GM18909 (cell line): ENCODE measurements around the gene USP24.
"Not testable (repeated sequence)": the region's sequence is repeated elsewhere in the genome, so short reads cannot be mapped to it uniquely, and the experiment has no call there.

Experiments
- ATAC-seq: cut with Tn5 transposase; IDR thresholded peaks from one replicate; pipeline ENCODE4 v1.9.1; 2021; ENCODE audit warnings: mild to moderate bottlenecking; ENCODE audit not compliant: unreplicated experiment, poor library complexity

USP24 gene

DNA sequence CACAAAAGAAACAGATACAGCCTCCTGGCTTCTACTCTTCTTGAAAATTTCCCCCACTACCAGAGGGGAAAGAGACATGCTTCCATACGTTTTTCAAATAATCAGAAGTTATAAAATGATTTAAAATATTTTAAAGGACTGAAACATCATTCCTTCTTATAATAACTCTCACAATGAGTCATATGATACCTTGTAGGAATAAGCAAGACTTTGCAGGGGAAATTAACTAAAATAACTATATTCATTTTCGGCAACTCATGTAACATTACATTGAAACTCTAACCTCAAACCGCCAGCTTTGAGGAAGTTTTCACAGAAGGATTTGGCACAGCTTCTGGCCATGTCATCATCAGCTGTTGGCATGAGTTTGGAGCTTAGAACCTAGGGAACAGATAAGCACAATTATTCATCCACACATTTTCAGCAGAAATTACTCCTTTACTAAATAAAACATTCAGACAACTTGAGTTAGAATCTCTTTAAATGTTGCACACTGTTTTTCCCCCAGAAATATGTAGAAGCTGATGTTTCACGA lies 85.9 kb downstream of the USP24 start:
- no peak for ATAC-seq

DNA sequence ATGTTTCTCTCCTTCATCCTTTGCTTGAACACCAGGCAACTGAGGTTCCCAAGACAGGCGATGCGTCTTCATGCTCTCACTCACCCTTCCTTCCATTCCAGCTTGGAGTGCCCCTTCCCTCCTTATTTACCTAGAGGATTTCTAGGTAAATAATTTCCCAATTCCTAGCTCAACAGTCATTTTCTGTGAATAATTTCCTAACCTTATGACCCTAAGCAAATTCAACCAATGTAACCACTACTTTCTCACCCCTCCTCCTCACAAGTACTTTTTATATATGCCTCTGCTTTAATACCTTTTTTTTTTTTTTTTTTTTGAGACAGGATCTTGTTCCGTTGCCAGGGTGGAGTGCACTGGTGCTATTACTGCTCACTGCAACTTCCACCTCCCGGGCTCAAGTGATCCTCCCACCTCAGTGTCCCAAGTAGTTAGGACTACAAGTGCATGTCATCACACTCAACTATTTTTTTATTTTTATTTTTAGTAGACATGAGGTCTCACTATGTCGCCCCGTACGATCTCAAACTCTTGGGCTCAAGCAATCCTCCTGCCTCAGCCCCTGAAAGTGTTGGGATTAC lies 86.7 kb downstream of the USP24 start:
- ATAC-seq: no peak

- ATAC-seq: peak; percentile 74
These were observed 87.3 kb downstream of the USP24 start for GRCh38 chr1:55127827-55128343.

DNA sequence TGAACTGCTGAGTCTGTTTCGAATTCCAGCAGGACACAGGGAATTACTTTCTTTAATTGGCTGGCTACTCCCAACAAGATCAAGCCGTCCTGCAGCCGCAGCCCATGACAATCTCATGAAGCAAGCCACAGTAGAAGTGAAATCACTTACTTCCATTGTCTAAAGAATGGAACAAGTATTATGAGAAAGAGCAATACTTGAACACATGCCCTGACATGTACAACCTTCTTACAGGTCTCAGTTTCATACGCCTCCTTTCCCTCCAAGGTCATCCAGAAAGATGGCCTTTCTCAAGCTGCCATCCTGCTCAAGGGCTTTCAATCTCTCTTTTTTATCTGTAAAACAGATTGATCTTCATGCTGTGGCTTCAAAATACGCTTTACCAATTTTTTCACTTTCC lies 90.7 kb downstream of the USP24 start:
- no peak for ATAC-seq

GRCh38 chr1:55120538-55120937 lies 94.6 kb downstream of the USP24 start:
- no peak for ATAC-seq

DNA sequence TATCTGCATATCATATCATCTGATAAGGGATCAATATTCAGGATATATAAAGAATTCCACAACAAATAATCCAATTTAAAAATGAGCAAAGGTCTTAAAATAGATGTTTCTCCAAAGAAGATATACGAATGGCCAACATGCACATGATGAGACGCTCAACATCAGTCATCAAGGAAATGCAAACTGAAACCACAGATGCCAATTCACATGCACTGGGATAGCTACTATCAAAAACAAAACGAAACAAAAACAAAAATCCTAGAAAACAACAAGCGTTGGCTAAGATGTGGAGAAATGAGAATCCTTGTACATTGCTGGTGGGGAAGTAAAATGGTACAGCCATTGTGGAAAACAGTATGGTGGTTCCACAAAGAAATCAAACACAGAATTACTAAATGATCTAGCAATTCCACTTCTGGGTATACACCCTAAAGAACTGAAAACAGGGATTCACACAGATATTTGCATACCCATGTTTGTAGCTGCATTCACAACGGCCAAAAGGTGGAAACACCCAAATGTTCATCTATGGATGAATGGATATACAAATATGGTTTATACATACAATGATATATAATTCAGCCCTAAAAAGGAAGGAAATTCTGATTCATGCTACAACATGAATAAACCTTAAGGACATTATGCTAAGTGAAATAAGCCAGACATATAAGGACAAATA lies 96.4 kb downstream of the USP24 start:
- ATAC-seq: no peak

GRCh38 chr1:55117941-55118340 lies 97.2 kb downstream of the USP24 start:
- no peak for ATAC-seq

DNA sequence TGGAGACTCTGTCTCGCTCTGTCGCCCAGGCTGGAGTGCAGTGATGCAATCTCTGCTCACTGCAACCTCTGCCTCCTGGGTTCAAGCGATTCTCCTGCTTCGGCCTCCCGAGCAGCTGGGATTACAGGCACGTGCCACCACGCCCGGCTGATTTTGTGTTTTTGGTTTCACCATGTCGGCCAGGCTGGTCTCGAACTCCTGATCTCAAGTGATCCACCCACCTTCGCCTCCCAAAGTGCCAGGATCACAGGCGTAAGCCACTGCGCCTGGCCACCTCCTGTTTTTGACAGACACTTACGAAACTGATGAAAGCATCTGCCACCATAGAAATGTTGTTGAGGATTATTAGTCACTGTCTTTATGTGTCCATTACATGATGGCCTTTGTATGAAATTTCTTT lies 106.2 kb downstream of the USP24 start:
- not testable (repeated sequence) for ATAC-seq

GRCh38 chr1:55107101-55107500 lies 108.1 kb downstream of the USP24 start:
- no peak for ATAC-seq

GRCh38 chr1:55103891-55104290 lies 111.3 kb downstream of the USP24 start:
- ATAC-seq: no peak

DNA sequence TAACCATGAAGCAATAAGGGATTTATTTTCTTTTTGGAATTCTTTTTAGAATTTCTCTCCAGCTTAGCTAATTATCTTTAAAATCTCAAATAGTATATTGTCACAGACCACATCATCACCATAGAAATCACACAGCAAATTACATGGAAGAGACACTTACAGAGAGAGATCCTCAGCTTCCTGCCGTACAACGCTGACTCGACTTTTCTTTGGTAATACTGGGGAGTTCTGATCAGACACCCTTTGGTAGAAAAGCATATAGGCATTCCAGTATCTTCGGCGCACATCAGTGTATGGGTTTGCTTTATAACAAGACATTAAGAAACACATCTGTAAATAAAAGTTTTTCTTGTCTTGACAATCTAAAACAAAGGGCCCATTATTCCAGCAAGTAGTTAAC lies 120.1 kb downstream of the USP24 start:
- ATAC-seq: no peak

DNA sequence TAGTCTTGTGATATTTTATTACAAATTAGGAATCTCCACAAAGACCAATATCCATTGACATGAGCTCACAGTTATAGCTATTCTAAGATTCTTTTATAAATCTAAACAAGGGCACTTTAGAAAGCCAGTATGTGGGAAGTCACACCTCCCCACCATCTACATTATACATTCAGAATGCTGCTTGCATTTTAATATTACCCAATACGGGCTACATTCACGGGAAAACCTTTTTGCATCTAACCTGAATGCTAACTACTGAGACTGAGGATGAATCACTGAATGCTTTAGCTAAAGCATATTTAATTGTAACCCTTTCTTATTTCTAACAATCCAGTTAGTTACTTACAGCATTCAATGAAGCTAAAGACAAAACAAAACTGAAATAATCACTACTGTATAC lies 122.7 kb downstream of the USP24 start:
- ATAC-seq: no peak

DNA sequence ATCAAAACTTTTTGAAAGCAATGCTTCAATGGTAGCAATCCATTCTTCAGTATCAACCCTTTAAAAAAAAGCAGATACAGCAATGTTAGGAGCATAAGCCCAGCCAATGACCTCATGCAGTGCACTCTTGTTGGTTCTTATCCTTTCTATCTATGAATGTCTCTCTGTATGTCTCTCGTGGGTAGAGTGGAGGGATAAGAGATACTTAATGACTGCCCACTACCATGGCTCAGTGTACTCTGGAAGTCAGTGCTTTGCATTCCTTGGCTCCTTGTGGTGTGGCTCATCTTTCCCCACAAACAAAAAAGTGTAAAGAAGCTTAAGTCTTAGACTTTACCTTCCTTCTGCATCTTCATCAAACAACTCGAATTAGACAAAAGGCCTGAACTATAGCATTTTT lies 125.5 kb downstream of the USP24 start:
- ATAC-seq: no peak

- ATAC-seq: no peak
These were observed 126.8 kb downstream of the USP24 start for GRCh38 chr1:55088413-55088812.

DNA sequence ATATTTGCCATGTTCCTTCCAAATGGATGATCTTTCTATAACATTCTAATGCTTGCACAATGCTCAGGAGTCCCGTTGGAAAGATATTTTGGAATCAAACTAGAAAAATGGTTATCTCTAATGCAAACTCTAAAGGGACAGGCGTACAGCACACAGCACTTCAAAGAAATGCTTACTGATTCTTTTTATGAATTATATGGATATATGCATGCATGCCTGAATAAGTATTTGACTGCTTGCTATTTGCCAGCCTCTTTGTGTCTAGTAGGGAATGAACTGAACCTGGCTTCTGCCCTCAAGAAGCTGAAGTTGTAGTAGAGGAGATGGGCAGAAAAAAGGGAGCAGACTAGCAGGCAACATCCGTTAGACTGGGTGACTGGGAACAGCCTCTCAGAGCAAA lies 127.7 kb downstream of the USP24 start:
- no peak for ATAC-seq

DNA sequence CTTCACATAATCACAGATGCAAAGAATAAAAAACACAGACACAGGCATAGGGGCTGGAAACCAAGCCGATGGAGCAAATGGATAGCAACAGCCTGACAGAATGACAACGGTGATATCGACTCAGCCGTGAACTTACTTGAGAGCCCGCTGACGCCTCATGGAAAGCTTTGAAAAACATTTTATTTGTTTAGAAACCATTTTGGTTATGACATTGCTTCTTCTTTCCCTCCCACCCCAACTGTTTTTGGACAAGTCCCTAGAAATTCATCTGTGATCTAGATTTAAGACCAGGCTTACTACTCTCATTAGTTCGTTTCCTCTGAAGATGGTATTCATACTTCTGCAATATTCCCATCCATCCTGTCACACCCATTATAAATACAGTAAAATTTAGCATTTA lies 130.9 kb downstream of the USP24 start:
- no peak for ATAC-seq

- ATAC-seq: no peak
These were observed 133.3 kb downstream of the USP24 start for GRCh38 chr1:55081905-55082296.

GRCh38 chr1:55081188-55081904 lies 133.8 kb downstream of the USP24 start:
- no peak for ATAC-seq

DNA sequence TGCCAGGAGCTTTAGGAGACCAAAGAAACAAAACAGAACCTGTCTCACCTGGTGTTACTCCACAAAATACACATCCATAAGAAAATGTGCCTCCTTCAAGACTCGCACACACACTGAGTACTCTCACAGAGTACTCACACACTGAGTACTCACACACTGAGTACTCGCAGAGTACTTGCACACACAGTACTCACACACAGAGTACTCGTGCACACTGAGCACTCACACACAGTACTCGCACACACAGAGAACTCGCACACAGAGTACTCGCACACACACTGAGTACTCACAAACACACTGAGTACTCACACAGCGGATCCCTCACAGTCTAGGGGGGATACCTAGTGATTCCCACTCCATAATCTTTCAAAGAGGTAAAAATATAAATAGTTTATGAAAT lies 135.5 kb downstream of the USP24 start:
- no peak for ATAC-seq

DNA sequence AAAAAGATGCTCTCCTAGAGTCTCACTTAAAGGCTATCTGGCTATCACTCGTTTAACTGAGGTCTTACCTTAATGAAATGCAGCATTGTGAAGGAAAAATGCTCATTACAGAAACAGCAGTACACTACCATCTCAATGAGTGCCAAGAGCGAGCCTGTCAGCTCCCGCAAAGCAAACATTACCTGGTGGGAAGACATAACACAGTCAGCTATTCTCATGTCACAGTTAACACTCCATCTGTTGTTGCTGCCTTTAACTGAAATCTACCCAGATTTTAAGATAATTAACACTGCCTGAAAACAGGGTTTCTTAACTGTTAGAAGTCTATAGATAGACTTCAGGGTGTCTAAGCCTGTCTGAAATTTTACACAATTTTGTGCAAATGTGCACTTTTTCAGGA lies 136.7 kb downstream of the USP24 start:
- no peak for ATAC-seq

- no peak for ATAC-seq
These were observed 138.8 kb downstream of the USP24 start for GRCh38 chr1:55076356-55076755.
